Neural cell (in vitro differentiated cells): ENCODE results near the gene SRP9.

Experiments used
- CTCF ChIP-seq: fragments of 450-650 bp; IDR thresholded peaks from 2 replicates; pipeline ENCODE4 v1.5.1; 2014; ENCODE audit warnings: antibody characterized with exemption, mild to moderate bottlenecking, moderate library complexity; ENCODE audit not compliant: poor library complexity, severe bottlenecking
- EP300 ChIP-seq: fragments of 450-650 bp; conservative IDR thresholded peaks from 2 replicates; pipeline ENCODE4 v1.6.1; 2014; ENCODE audit warnings: antibody characterized with exemption, mild to moderate bottlenecking, moderate library complexity; ENCODE audit not compliant: poor library complexity, severe bottlenecking
- EZH2 ChIP-seq: fragments of 200-600, 300-800 bp; shearing (Covaris generic), sonication (generic); IDR thresholded peaks from 2 replicates; pipeline ENCODE4 v1.6.1; 2014; ENCODE audit warnings: antibody characterized with exemption, low read length, borderline replicate concordance, mild to moderate bottlenecking; ENCODE audit not compliant: insufficient read depth, poor library complexity, severe bottlenecking
- TAF1 ChIP-seq: IDR thresholded peaks from 2 replicates; pipeline ENCODE4 v1.6.1; 2012; ENCODE audit warnings: low read depth

GRCh38 chr1:225735252-225736149 is 42.1 kb upstream of the SRP9 start:
- TF ChIP-seq CTCF, result peak; percentile 23
- TF ChIP-seq EP300, result peak; percentile 61
- no peak for TF ChIP-seq TAF1
- TF ChIP-seq EZH2, result no peak
